NCI-H82 (cell line): ENCODE data around the gene FAM53A.
A peak's percentile ranks its signal among the peaks of the same experiment; 100 is the strongest.
"Not testable (repeated sequence)": the region's sequence is repeated elsewhere in the genome, so short reads cannot be mapped to it uniquely, and the experiment has no call there.

ENCODE experiments used
- DNase-seq: peaks from one replicate; lab custom pipeline; 2025; lab: John Stamatoyannopoulos, UW

Gene FAM53A

GRCh38 chr4:1717129-1718094 lies 33.3 kb upstream of the FAM53A start:
- DNase-seq, result no peak

GRCh38 chr4:1716065-1716945 lies 32.2 kb upstream of the FAM53A start:
- DNase-seq, result no peak

GRCh38 chr4:1715002-1715758 lies 31.1 kb upstream of the FAM53A start:
- DNase-seq, result no peak

- peak; percentile 36 for DNase-seq
These were observed 30.3 kb upstream of the FAM53A start for GRCh38 chr4:1714303-1715001.

GRCh38 chr4:1713003-1713851 lies 29.1 kb upstream of the FAM53A start:
- peak; percentile 37 for DNase-seq

- DNase-seq, result peak; percentile 96
These were observed 28.3 kb upstream of the FAM53A start, which contains the start of gene SLBP for GRCh38 chr4:1712216-1713002. Gene SLBP (minus strand): TSS chr4:1712319. CDS start chr4:1712188, 131 bp downstream.

- peak; percentile 35 for DNase-seq
These were observed 27.6 kb upstream of the FAM53A start for GRCh38 chr4:1711571-1712215.

- peak; percentile 28 for DNase-seq
These were observed 27.0 kb upstream of the FAM53A start for GRCh38 chr4:1711055-1711570.

- no peak for DNase-seq
These were observed 24.5 kb upstream of the FAM53A start for GRCh38 chr4:1708581-1708980.

- no peak for DNase-seq
These were observed 22.2 kb upstream of the FAM53A start for GRCh38 chr4:1706358-1706757.

GRCh38 chr4:1705732-1706131 lies 21.6 kb upstream of the FAM53A start:
- DNase-seq, result no peak

GRCh38 chr4:1703867-1704266 lies 19.8 kb upstream of the FAM53A start:
- DNase-seq, result no peak

GRCh38 chr4:1701671-1702070 lies 17.6 kb upstream of the FAM53A start:
- DNase-seq, result not testable (repeated sequence)

- no peak for DNase-seq
These were observed 11.8 kb upstream of the FAM53A start for GRCh38 chr4:1695913-1696312.

- peak; percentile 81 for DNase-seq
These were observed 9.2 kb upstream of the FAM53A start for GRCh38 chr4:1693131-1693896.

- DNase-seq, result no peak
These were observed 7.7 kb upstream of the FAM53A start for GRCh38 chr4:1691737-1692373.

GRCh38 chr4:1690698-1691097 lies 6.6 kb upstream of the FAM53A start:
- DNase-seq, result no peak
